H1 (cell line): ENCODE results near the gene P2RX5. TPM values are rescaled to one million over a fixed set of nuclear protein-coding genes. Genes with fewer than 3 reads are reported as not detected.
A peak's percentile ranks its signal among the peaks of the same experiment; 100 is the strongest.

Experiments used
- CTCF ChIA-PET: fragments of 300-600 bp; sonication (Branson Sonifier 250); formaldehyde crosslinking; loops from one replicate; lab custom pipeline; 2021; ENCODE audit not compliant: partially characterized antibody; lab: Charles Lee
- POLR2A ChIA-PET: fragments of 300-600 bp; sonication (Branson Sonifier 250); formaldehyde crosslinking; loops from one replicate; lab custom pipeline; 2021; ENCODE audit warnings: inconsistent platforms; ENCODE audit not compliant: partially characterized antibody; lab: Charles Lee
- DNase-seq, 2 experiments: peaks; one replicate each; pipeline versions ENCODE4 v3.0.0 to v3.0.0-alpha.2; 2010 to 2022; ENCODE audit warnings: low spot score in 2 of 2, low read depth in 1 of 2, mixed read lengths in 1 of 2
- FAIRE-seq: peaks from 2 replicates; lab custom pipeline; 2011; peaks lifted over from hg19 to GRCh38; lab: Jason Lieb, UNC
- H2AFZ ChIP-seq: 2 replicates; pipeline ENCODE4 v1.8.1; 2012; ENCODE audit warnings: low read length, inconsistent platforms
- H2AK5ac ChIP-seq: 2 replicates; pipeline ENCODE4 v1.6.1; 2013; ENCODE audit warnings: low read depth, low read length
- H2BK120ac ChIP-seq: replicated peaks from 2 replicates; pipeline ENCODE3; 2013; ENCODE audit warnings: low read depth, low read length, inconsistent platforms
- H2BK12ac ChIP-seq: 2 replicates; pipeline ENCODE4 v1.6.1; 2013; ENCODE audit warnings: low read depth, low read length
- H2BK15ac ChIP-seq: 2 replicates; pipeline ENCODE4 v1.6.1; 2013; ENCODE audit warnings: low read length
- H2BK20ac ChIP-seq: 2 replicates; pipeline ENCODE4 v1.6.1; 2013; ENCODE audit warnings: low read length
- H2BK5ac ChIP-seq: 2 replicates; pipeline ENCODE4 v1.6.1; 2013; ENCODE audit warnings: low read depth, low read length
- H3K14ac ChIP-seq: 2 replicates; pipeline ENCODE4 v1.6.1; 2013; ENCODE audit warnings: inconsistent platforms; ENCODE audit not compliant: insufficient read length
- H3K18ac ChIP-seq: 2 replicates; pipeline ENCODE4 v1.6.1; 2013; ENCODE audit warnings: low read length; ENCODE audit errors: extremely low read depth
- H3K23ac ChIP-seq: 2 replicates; pipeline ENCODE4 v1.6.1; 2013; ENCODE audit warnings: inconsistent platforms; ENCODE audit not compliant: insufficient read length
- H3K23me2 ChIP-seq: 2 replicates; pipeline ENCODE4 v1.6.1; 2013; ENCODE audit warnings: low read depth, low read length
- H3K27ac ChIP-seq: 2 replicates; pipeline ENCODE4 v1.6.1; 2011; ENCODE audit warnings: low read depth, low read length, inconsistent platforms
- H3K27me3 ChIP-seq, 4 experiments: replicated peaks in 1 of 4; 1 replicate in 1 of 4; 2 replicates in 3 of 4; pipeline versions ENCODE4 v1.6.1 to v1.8.1; 2011 to 2013; ENCODE audit warnings: low read length in 3 of 4, mild to moderate bottlenecking in 3 of 4, inconsistent platforms in 2 of 4, mixed read lengths in 2 of 4, moderate library complexity in 1 of 4; ENCODE audit not compliant: control insufficient read depth in 3 of 4, insufficient read depth in 3 of 4; ENCODE audit errors: extremely low read depth in 1 of 4
- H3K36me3 ChIP-seq, 4 experiments: 2 replicates each; pipeline versions ENCODE4 v1.6.1 to v1.8.1; 2011 to 2013; ENCODE audit warnings: mild to moderate bottlenecking in 4 of 4, low read length in 3 of 4, moderate library complexity in 2 of 4, control low read depth in 1 of 4, inconsistent platforms in 1 of 4; ENCODE audit not compliant: insufficient read depth in 4 of 4, control insufficient read depth in 2 of 4
- H3K4ac ChIP-seq: replicated peaks from 2 replicates; pipeline ENCODE3; 2013; ENCODE audit warnings: low read length, low read depth, mixed read lengths, inconsistent platforms; ENCODE audit not compliant: insufficient read length
- H3K4me1 ChIP-seq, 4 experiments: replicated peaks in 1 of 4; 1 replicate in 1 of 4; 2 replicates in 3 of 4; pipeline versions ENCODE4 v1.6.1 to v1.8.1; 2011 to 2013; ENCODE audit warnings: low read length in 3 of 4, inconsistent platforms in 2 of 4, mixed read lengths in 1 of 4; ENCODE audit not compliant: insufficient read depth in 4 of 4, control insufficient read depth in 3 of 4
- H3K4me2 ChIP-seq, 2 experiments: 2 replicates each; pipeline versions ENCODE4 v1.6.1 to v1.8.1; 2011 to 2013; ENCODE audit warnings: low read depth in 2 of 2, low read length in 2 of 2, control low read depth in 1 of 2, inconsistent platforms in 1 of 2, mild to moderate bottlenecking in 1 of 2; ENCODE audit not compliant: insufficient read depth in 1 of 2
- H3K4me3 ChIP-seq, 4 experiments: fragments of 200-600, 300-600 bp in 1 of 4; sonication (generic), shearing (Covaris generic), sonication (Bioruptor Twin) in 1 of 4; 2 replicates each; pipeline versions ENCODE4 v1.5.1 to v1.8.1; 2011 to 2016; ENCODE audit warnings: low read length in 4 of 4, low read depth in 3 of 4, control low read depth in 2 of 4, inconsistent platforms in 2 of 4, mild to moderate bottlenecking in 2 of 4, mixed read lengths in 1 of 4, moderate library complexity in 1 of 4; ENCODE audit not compliant: insufficient read depth in 2 of 4; ENCODE audit errors: extremely low read depth in 1 of 4
- H3K56ac ChIP-seq: replicated peaks from 2 replicates; pipeline ENCODE3; 2013; ENCODE audit warnings: low read depth, mild to moderate bottlenecking, mixed read lengths, low read length, inconsistent platforms; ENCODE audit not compliant: insufficient read length
- H3K79me1 ChIP-seq: 2 replicates; pipeline ENCODE4 v1.6.1; 2013; ENCODE audit warnings: low read depth, low read length, control low read depth
- H3K79me2 ChIP-seq, 2 experiments: 2 replicates each; pipeline versions ENCODE4 v1.6.1 to v1.8.1; 2012 to 2013; ENCODE audit warnings: low read length in 2 of 2, mild to moderate bottlenecking in 2 of 2, inconsistent platforms in 1 of 2; ENCODE audit not compliant: insufficient read depth in 2 of 2, control insufficient read depth in 1 of 2
- H3K9ac ChIP-seq, 4 experiments: replicated peaks in 1 of 4; 1 replicate in 1 of 4; 2 replicates in 3 of 4; pipeline versions ENCODE4 v1.6.1 to v1.8.1; 2011 to 2013; ENCODE audit warnings: low read depth in 3 of 4, low read length in 3 of 4, control low read depth in 2 of 4, mild to moderate bottlenecking in 2 of 4, moderate library complexity in 2 of 4, inconsistent platforms in 1 of 4; ENCODE audit errors: extremely low read depth in 1 of 4
- H3K9me3 ChIP-seq, 2 experiments: 2 replicates each; pipeline versions ENCODE4 v1.6.1 to v1.8.1; 2012 to 2013; ENCODE audit warnings: mild to moderate bottlenecking in 2 of 2, moderate library complexity in 2 of 2, control low read depth in 1 of 2, inconsistent platforms in 1 of 2, low read depth in 1 of 2, low read length in 1 of 2, mixed read lengths in 1 of 2; ENCODE audit not compliant: insufficient read depth in 2 of 2
- H4K20me1 ChIP-seq, 2 experiments: replicated peaks in 1 of 2; 2 replicates each; pipeline versions ENCODE3 to v1.8.1; 2011 to 2013; ENCODE audit warnings: inconsistent platforms in 2 of 2, low read length in 2 of 2, mild to moderate bottlenecking in 1 of 2; ENCODE audit not compliant: insufficient read depth in 2 of 2, control insufficient read depth in 1 of 2
- H4K5ac ChIP-seq: 2 replicates; pipeline ENCODE4 v1.6.1; 2013; ENCODE audit warnings: low read length, low read depth, mixed read lengths, inconsistent platforms; ENCODE audit not compliant: insufficient read length
- H4K8ac ChIP-seq: 2 replicates; pipeline ENCODE4 v1.8.0; 2013; ENCODE audit warnings: mild to moderate bottlenecking, moderate library complexity, low read length, inconsistent platforms; ENCODE audit not compliant: insufficient read depth; ENCODE audit errors: extremely low read depth
- H4K91ac ChIP-seq: replicated peaks from 2 replicates; pipeline ENCODE3; 2013; ENCODE audit warnings: low read length, mixed read lengths, inconsistent platforms; ENCODE audit not compliant: insufficient read length
- CTBP2 ChIP-seq: IDR thresholded peaks from 2 replicates; pipeline ENCODE4 v1.7.0; 2011; ENCODE audit warnings: borderline replicate concordance, mild to moderate bottlenecking, moderate library complexity, mixed read lengths, low read length; ENCODE audit not compliant: insufficient read depth, insufficient read length
- JUND ChIP-seq: IDR thresholded peaks from 2 replicates; pipeline ENCODE4 v1.6.1; 2011; ENCODE audit warnings: mild to moderate bottlenecking, improper control_type of control experiment, low read length
- NANOG ChIP-seq: IDR thresholded peaks from 2 replicates; pipeline ENCODE4 v1.6.1; 2011; ENCODE audit warnings: low read length, low read depth, mild to moderate bottlenecking, inconsistent platforms; ENCODE audit not compliant: insufficient read depth, poor library complexity, severe bottlenecking
- POU5F1 ChIP-seq: IDR thresholded peaks from 2 replicates; pipeline ENCODE4 v1.6.1; 2011; ENCODE audit warnings: low read depth, mild to moderate bottlenecking, low read length, moderate library complexity
- RBBP5 ChIP-seq: IDR thresholded peaks from 2 replicates; pipeline ENCODE4 v1.7.1; 2012; ENCODE audit warnings: low read depth, mild to moderate bottlenecking, inconsistent platforms, low read length, moderate library complexity, borderline replicate concordance
- SAP30 ChIP-seq: fragments of 300-600 bp; sonication (generic); IDR thresholded peaks from 2 replicates; pipeline ENCODE4 v1.7.1; 2012; ENCODE audit warnings: low read length, moderate library complexity, mild to moderate bottlenecking, inconsistent platforms; ENCODE audit not compliant: insufficient read depth, insufficient replicate concordance
- SIN3A ChIP-seq, 2 experiments: IDR thresholded peaks in 1 of 2; conservative IDR thresholded peaks in 1 of 2; 2 replicates each; pipeline ENCODE4 v1.6.1; 2011 to 2012; ENCODE audit warnings: low read length in 2 of 2, improper control_type of control experiment in 1 of 2, low read depth in 1 of 2, mild to moderate bottlenecking in 1 of 2
- WGBS, 2 experiments: shearing (Covaris generic) in 1 of 2; methylation state at CpG; one replicate each; pipeline versions ENCODE4 v1.1.6 to v1.1.7; 2013 to 2015; ENCODE audit warnings: low lambda C conversion rate in 2 of 2, mixed read lengths in 2 of 2, inconsistent platforms in 1 of 2, low coverage in 1 of 2, missing lambda C conversion rate in 1 of 2; ENCODE audit not compliant: insufficient replicate concordance in 2 of 2, insufficient coverage in 1 of 2, insufficient read length in 1 of 2; ENCODE audit errors: extremely low coverage in 1 of 2, missing lambda C conversion rate in 1 of 2; 5-methylcytosine and 5-hydroxymethylcytosine counted together
- polyA plus RNA-seq, 7 experiments: library from polyadenylated mRNA; depleted of rRNA in 3 of 7; stranded (reverse) in 5 of 7; unstranded in 2 of 7; fragments of >200 nt in 5 of 7; fragments of 200-250 nt in 2 of 7; gene quantifications; 1 replicate in 5 of 7; 2 replicates in 1 of 7; 4 replicates in 1 of 7; pipeline versions ENCODE4 v1.2.1 to v1.2.3, GENCODE V29; 2011 to 2013; ENCODE audit warnings: missing spikeins in 2 of 7, mixed read lengths in 2 of 7
- total RNA-seq: library from RNA; stranded (reverse); fragmentation: NEBNext Ultra II Directional; extraction: Animal tissue kit (Norgen Biotek cat#: 25700); gene quantifications from 2 replicates; pipeline ENCODE4 v1.2.1, GENCODE V29; 2021
- TF ChIP-seq, protein P1 (sequence below): IDR thresholded peaks from 2 replicates; pipeline ENCODE4 v1.6.1; 2012; ENCODE audit warnings: inconsistent platforms

Gene P2RX5
- total and polyA plus RNA-seq, 2 of the 8 experiments (the other 6 are each of a cell fraction or from before 2014, with no cell fraction given), result 12.0 to 15.6 TPM

DNA sequence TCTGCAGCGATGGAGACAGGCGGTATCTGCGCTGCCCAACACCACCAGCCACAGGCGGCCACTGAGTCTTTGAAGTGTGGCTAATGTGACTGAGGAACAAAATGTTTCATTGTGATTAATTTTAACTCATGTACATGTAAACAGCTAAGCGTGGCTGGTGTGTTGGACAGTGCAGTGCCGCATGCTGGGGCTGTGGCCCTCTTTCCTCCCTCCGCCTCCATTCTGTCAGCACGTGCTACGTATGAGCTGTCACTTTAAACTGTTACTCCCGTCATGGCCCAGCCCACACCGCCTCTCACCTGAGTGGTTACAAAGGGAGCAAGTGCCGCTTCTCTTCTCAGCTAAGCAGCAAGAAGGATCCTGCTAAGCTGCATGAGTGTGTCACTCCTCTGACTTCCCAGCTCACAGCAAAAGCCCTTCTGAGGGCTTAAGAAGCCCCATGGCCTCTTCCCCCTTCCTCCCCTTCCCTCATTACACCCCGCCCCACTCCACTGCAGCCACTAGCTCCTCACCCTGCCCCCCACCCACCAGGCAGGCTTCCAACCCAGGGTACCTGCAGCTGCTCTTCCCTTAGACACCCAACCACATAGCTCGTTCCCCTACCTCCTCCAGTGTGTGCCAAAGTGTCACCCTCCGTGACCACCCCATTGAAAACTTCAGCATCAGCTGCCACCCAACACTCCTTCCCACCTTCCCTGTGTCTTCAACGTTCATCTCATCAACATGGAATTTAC is 42.8 kb upstream of the P2RX5 start:
- H2AFZ ChIP-seq, result no peak overlapping the region
- no peaks in the 10 kb centered on the region for H4K20me1 ChIP-seq
- no peak overlapping the region for H3K4me3 ChIP-seq
- H3K23me2 ChIP-seq, result no peaks in the 10 kb centered on the region
- DNase-seq (no peak), FAIRE-seq (no peak)
- H3K79me2 ChIP-seq, result no peaks in the 10 kb centered on the region
- H4K91ac ChIP-seq, result no peak overlapping the region
- H3K18ac ChIP-seq, result no peak overlapping the region
- H4K8ac ChIP-seq, result no peak overlapping the region; the same call in 1 of the 2 replicates
- H4K5ac ChIP-seq, result no peak overlapping the region
- no peak overlapping the region for H2BK20ac ChIP-seq
- peak overlapping the region in 1 of 2 experiments; percentile 17; a peak in 2 of 4 replicates for H3K4me2 ChIP-seq
- no peaks in the 10 kb centered on the region for H3K27me3 ChIP-seq
- peaks cover 2 to 5% (median 3%) of the 10 kb centered on the region in 4 experiments; a peak in 5 of 7 replicates for H3K4me1 ChIP-seq
- no peak overlapping the region for H3K27ac ChIP-seq
- H2AK5ac ChIP-seq, result no peak overlapping the region; the same call in 1 of the 2 replicates
- no peak overlapping the region for H2BK120ac ChIP-seq
- ChIA-PET POLR2A (interaction anchor here (0.6 to 2.9 kb wide), 4 partner anchors 16 to 54 kb away, joined by 3 to 15 read pairs (median 4); partner anchors contain the start of gene HASPIN), CTCF (interaction anchor here (0.6 to 7.9 kb wide), 27 partner anchors 10 to 209 kb away, joined by 3 to 132 read pairs (median 7); partner anchors contain the start of genes HASPIN, ITGAE and P2RX5)
- H2BK5ac ChIP-seq, result no peak overlapping the region
- 0 out of 2 replicates have a peak overlapping the region, but pooled peaks have one; percentile 23 for H2BK12ac ChIP-seq
- no peaks in the 10 kb centered on the region for H3K36me3 ChIP-seq
- no peak overlapping the region for H3K56ac ChIP-seq
- WGBS, 2 experiments, result 75% methylated on average over 14 of the region's 16 CpGs; no CpG with 5 or more reads in 1 of the 2 experiments
- 0 out of 2 replicates have a peak overlapping the region, but pooled peaks have one; percentile 53 for H2BK15ac ChIP-seq
- no peaks in the 10 kb centered on the region; the same call in 1 of the 2 replicates for H3K79me1 ChIP-seq
- no peak overlapping the region for H3K14ac ChIP-seq
- no peaks in the 10 kb centered on the region for H3K9me3 ChIP-seq
- H3K4ac ChIP-seq, result no peak overlapping the region
- no peak overlapping the region; a peak in 1 of 7 replicates for H3K9ac ChIP-seq
- no peak overlapping the region for H3K23ac ChIP-seq
- TF ChIP-seq SAP30, result peak; percentile 58
- no peak for TF ChIP-seq NANOG
- no peak for TF ChIP-seq RBBP5
- TF ChIP-seq, protein P1, sequence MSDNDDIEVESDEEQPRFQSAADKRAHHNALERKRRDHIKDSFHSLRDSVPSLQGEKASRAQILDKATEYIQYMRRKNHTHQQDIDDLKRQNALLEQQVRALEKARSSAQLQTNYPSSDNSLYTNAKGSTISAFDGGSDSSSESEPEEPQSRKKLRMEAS, result 0 out of 2 replicates have a peak, but pooled peaks have one; percentile 65
- no peak for TF ChIP-seq CTBP2
- TF ChIP-seq JUND, result no peak
- peak in 1 of 2 experiments; percentile 81; a peak in 2 of 4 replicates for TF ChIP-seq SIN3A (conservative IDR thresholded peaks at IDR 0.05 in 1 of 2, IDR thresholded peaks at IDR 0.05 in 1 of 2; ENCODE audit: low read depth in 1 of 2, low read length in 2 of 2)
- no peak for TF ChIP-seq POU5F1
- TF ChIP-seq, all 59 proteins: peak for 3
